Choroid plexus epithelial cell (primary cell): ENCODE results near the gene TGFBR3.

ENCODE experiments used
- DNase-seq: peaks from one replicate; pipeline ENCODE4 v3.0.0-alpha.2; 2010; ENCODE audit warnings: low read depth
- H3K4me3 ChIP-seq: 2 replicates; pipeline ENCODE4 v1.5.1; 2011; ENCODE audit warnings: low read depth, mild to moderate bottlenecking, control low read depth, low read length, moderate library complexity
- CTCF ChIP-seq: conservative IDR thresholded peaks from 2 replicates; pipeline ENCODE4 v1.5.1; 2011; ENCODE audit warnings: low read depth, mild to moderate bottlenecking, control low read depth, inconsistent platforms, low read length, moderate library complexity

The TGFBR3 gene

GRCh38 chr1:91763252-91763651 is 122.7 kb downstream of the TGFBR3 start:
- no peak for TF ChIP-seq CTCF
- peak; percentile 53 for DNase-seq
- no peak overlapping the region for H3K4me3 ChIP-seq

GRCh38 chr1:91761295-91761721 is 124.6 kb downstream of the TGFBR3 start:
- DNase-seq: no peak
- no peak for TF ChIP-seq CTCF
- H3K4me3 ChIP-seq: no peak overlapping the region

- H3K4me3 ChIP-seq: no peak overlapping the region
- no peak for TF ChIP-seq CTCF
- DNase-seq: no peak
Observed at GRCh38 chr1:91760512-91760911, 125.4 kb downstream of the TGFBR3 start.

- DNase-seq: no peak
- no peak overlapping the region for H3K4me3 ChIP-seq
- TF ChIP-seq CTCF: no peak
Observed at GRCh38 chr1:91759076-91759475, 126.9 kb downstream of the TGFBR3 start.

GRCh38 chr1:91757763-91758460 is 128.0 kb downstream of the TGFBR3 start:
- H3K4me3 ChIP-seq: no peak overlapping the region
- no peak for TF ChIP-seq CTCF
- DNase-seq: no peak

GRCh38 chr1:91755702-91756287 is 130.2 kb downstream of the TGFBR3 start:
- no peak overlapping the region for H3K4me3 ChIP-seq
- no peak for TF ChIP-seq CTCF
- DNase-seq: no peak
